DMS79 (cell line): ENCODE data around the gene RUFY4.
"Not testable (repeated sequence)": the region's sequence is repeated elsewhere in the genome, so short reads cannot be mapped to it uniquely, and the experiment has no call there.

Experiments used
- DNase-seq: peaks from one replicate; lab custom pipeline; 2025; lab: John Stamatoyannopoulos, UW

Gene RUFY4

GRCh38 chr2:218082586-218083351, 13.7 kb downstream of the RUFY4 start:
- no peak for DNase-seq

DNA sequence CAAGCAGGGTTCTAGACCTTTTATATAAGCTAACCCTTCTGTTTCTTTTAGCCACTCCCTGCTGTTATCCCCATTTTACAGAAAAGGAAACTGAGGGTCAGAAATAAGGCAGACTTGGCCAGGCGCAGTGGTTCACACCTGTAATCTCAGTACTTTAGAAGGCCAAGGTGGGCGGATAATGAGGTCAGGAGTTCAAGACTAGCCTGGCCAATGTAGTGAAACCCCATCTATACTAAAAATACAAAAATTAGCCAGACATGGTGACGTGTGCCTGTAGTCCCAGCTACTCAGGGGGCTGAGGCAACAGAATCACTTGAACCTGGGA, 14.3 kb downstream of the RUFY4 start:
- DNase-seq: no peak

- DNase-seq: no peak
These were observed 17.4 kb downstream of the RUFY4 start for GRCh38 chr2:218086478-218086877.

GRCh38 chr2:218089259-218089658, 20.2 kb downstream of the RUFY4 start:
- DNase-seq: no peak

DNA sequence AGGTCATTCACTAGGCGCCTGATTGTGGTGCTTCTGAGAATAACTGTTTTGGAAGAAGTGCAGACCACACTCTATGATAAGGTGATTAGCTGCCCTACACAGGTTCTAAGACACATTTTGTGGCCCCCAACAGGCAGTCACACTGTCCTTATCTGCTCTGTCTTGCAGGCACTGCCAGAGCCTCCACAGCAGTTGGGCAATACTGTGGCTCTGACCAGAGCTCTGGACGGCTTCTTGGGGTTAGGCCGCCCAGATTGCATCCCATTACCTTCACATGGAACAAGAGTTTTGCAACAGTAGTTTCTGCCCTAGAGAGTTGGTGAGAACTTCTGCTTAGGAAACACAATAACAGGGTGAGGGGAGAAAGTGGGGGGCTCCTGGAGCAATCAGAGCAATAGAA, 22.7 kb downstream of the RUFY4 start:
- no peak for DNase-seq

- DNase-seq: no peak
These were observed 24.8 kb downstream of the RUFY4 start for GRCh38 chr2:218093879-218094278.

DNA sequence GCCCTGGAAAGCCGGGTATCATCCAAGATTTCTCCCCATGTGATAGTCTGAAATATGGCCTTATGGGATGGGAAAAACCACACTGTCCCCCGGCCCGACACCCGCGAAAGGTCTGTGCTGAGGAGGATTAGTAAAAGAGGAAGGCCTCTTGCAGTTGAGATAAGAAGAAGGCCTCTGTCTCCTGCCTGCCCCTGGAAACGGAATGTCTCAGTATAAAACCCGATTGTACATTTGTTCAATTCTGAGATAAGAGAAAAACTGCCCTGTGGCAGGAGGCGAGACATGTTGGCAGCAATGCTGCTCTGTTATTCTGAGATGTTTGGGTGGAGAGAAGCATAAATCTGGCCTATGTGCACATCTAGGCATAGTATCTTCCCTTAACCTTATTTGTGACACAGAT, 26.8 kb downstream of the RUFY4 start:
- no peak for DNase-seq

DNA sequence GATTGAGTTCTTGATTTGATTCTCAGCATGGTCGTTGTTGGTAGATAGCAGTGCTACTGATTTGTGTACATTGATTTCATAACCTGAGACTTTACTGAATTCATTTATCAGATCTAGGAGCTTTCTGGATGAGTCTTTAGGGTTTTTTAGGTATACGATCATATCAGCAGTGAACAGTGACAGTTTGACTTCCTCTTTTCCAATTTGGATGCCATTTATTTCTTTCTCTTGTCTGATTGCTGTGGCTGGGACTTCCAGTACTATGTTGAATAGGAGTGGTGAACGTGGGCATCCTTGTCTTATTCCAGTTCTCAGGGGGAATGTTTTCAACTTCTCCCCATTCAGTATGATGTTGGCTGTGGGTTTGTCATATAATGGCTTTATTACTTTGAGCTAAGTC, 28.9 kb downstream of the RUFY4 start:
- DNase-seq: no peak

DNA sequence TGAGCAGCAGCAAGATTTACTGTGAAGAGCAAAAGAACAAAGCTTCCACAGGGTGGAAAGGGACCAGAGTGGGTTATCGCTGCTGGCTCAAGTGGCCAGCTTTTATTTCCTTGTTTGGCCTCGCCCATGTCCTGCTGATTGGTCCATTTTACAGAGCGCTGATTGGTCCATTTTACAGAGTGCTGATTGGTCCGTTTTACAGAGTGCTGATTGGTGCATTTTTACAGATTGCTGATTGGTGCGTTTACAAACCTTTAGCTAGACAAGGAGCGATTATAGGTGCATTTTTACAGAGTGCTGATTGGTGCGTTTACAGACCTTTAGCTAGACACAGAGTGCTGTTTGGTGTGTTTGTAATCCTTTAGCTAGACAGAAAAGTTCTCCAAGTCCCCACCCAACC, 39.8 kb downstream of the RUFY4 start:
- DNase-seq: not testable (repeated sequence)

DNA sequence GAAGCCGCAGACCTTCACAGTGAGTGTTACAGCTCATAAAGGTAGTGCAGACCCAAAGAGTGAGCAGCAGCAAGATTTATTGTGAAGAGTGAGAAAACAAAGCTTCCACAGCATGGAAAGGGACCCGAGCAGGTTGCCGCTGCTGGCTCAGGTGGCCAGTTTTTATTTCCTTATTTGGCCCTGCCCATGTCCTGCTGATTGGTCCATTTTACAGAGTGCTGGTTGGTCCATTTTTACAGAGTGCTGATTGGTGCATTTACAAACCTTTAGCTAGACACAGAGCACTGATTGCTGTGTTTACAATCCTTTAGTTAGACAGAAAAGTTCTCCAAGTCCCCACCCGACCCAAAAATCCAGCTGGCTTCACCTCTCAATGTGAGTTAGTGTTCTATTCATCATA, 52.7 kb downstream of the RUFY4 start:
- not testable (repeated sequence) for DNase-seq

DNA sequence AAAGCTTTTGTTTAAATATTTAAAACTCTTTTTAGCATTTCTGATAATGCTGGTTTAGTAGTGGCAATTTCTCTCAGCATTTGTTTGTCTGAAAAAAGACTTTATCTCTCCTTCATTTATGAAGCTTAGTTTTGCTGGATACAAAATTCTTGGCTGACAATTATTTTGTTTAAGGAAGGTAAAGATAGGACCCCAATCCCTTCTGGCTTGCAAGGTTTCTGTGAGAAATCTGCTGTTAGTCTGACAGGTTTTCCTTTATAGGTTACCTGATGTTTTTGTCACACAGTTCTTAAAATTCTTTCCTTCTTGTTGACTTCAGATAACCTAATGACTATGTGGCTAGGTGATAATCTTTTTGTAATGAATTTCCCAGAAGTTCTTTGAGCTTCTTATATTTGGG, 53.2 kb downstream of the RUFY4 start:
- not testable (repeated sequence) for DNase-seq

DNA sequence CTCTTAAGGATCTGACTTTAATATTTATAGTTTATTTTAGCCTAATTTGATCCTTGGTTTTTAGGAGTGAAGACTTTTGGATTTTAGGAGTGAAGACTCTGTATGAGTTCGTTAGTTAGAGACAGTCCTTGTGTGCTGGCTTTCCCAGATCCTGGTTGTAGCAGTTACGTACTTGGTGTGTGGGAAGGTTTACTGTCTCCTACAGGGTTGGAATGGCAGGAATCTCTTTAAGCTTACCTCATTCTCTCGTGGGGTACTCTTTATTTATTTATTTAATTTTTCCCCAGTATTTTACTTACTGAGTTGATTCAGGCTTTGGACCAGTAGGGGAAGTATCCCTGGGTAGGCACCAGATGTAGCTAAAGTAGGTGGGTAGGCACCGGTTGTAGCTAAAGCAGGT, 54.9 kb downstream of the RUFY4 start:
- no peak for DNase-seq

GRCh38 chr2:218125095-218125494, 56.0 kb downstream of the RUFY4 start:
- DNase-seq: no peak

DNA sequence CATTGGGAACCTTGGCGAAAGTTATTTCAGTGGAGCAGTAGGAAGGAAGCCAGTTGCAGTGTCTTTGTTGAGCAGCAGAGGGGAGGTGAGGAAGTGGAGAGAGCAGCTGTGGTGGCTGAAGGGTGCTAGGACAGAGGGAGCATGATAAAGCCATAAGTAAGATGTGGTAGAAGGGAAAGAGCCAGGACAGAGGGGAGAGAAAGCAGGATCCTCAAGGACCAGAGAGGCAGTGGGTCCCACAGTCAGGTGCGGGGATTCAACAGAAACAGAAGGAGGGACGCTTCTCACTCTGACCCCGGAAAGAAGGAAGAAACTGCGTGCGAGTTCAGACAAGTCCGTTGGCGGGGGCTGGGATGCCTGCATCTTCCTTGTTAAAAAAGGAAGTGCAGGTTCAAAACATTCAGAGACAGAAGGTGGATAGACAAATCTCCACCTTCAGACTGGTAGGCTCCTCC, 56.6 kb downstream of the RUFY4 start, which contains the start of gene CXCR2:
Gene CXCR2, plus strand, starts transcription at position 403 of the 455 bp plus-strand sequence. CDS start 8,774 bp downstream, outside the sequence.
- DNase-seq: no peak

GRCh38 chr2:218127929-218128455, 58.9 kb downstream of the RUFY4 start:
- DNase-seq: no peak

- no peak for DNase-seq
These were observed 59.9 kb downstream of the RUFY4 start for GRCh38 chr2:218128781-218129457.

DNA sequence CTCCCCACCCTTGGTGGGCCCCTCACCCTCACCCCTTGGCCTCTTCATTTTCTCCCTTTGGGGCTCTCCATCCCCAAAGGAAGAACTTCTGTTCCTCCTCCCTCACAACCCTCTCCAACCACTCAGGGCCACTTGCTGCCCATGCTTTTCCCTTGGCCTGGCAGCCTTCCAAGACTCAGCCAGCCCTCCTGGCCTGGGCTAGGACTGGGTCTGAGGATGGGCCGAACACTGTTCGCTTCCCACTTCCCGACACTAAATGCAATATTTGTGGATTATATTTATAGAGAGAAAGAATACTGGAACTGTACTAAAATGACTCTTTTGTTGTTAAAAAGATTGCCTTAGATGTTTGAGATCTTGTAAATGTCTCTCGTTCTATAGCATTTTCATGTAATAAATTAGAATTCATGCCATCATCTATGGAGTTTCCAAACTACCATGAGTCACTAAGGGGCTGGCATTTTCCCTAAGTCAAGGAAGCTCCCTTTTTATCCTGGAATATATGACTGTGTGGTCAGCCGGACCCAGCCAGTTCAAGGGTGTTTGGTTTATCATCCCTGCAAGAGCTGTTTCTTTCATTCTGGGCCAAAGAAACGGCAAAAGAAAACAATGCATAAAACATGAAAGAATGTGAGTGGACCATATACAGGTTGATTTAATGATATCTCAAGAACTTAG, 60.5 kb downstream of the RUFY4 start:
- DNase-seq: no peak

DNA sequence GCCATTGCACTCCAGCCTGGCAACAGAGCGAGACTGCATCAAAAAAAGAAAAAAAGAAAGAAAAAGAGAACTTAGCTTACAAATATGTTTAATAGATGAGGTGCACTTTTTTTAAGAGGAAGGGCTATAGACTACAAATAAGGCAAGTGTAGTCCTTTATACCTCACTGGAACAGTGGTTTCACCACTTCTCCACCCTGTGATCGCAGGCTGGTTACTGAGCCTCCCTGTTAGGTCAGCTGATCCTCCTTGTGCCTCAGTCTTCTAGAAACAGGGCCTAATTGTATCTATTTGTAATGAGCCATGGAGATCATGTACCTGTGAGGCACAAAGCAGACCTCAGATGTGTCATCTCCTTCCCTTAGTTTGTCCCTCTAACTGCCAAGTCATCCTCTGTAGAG, 61.3 kb downstream of the RUFY4 start:
- no peak for DNase-seq

DNA sequence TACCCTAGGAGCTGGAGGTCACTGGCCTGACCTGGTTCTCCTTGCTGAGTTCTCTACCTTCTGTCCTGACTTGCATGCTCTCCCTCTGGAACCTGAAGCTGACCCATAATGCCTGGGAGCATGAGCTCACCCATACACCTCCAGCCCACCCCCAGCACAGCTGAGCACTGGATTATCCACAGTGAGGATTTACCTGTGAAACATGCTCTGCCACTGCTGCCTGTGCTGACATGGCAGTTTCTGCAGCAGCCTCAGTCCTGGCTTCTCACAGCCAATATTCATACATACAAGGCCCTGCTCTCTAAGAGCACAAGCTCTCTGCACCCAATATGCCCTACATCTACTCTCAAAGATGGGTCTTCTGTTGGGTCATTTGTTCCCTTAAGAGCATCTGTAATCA, 61.8 kb downstream of the RUFY4 start:
- no peak for DNase-seq

- DNase-seq: no peak
These were observed 68.5 kb downstream of the RUFY4 start for GRCh38 chr2:218137514-218137913.

GRCh38 chr2:218138047-218138446, 69.0 kb downstream of the RUFY4 start:
- no peak for DNase-seq
